A549 (cell line): ENCODE data around the gene CGRRF1. TPM values are rescaled to one million over a fixed set of nuclear protein-coding genes. Genes with fewer than 3 reads are reported as not detected.

ENCODE experiments used
- ATAC-seq, 2 experiments: fragments of 200-7000 bp in 1 of 2; fragments of >200 bp in 1 of 2; cut with Nextera tagmentation in 1 of 2; cut with Tn5 transposase in 1 of 2; 3 replicates each; pipeline versions ENCODE4 v1.8.0 to v1.9.1; 2018 to 2020; ENCODE audit warnings: mild to moderate bottlenecking in 1 of 2, moderate library complexity in 1 of 2
- CTCF ChIA-PET: fragments of 300-600 bp; sonication (Branson Sonifier 250); formaldehyde crosslinking; extraction: SDS; loops from one replicate; lab custom pipeline; 2021; ENCODE audit warnings: antibody characterized with exemption, inconsistent platforms; lab: Yijun Ruan, JAX
- POLR2A ChIA-PET: fragments of 350-600 bp; formaldehyde crosslinking; extraction: SDS; loops from one replicate; lab custom pipeline; 2021; ENCODE audit warnings: antibody characterized with exemption, inconsistent platforms; lab: Yijun Ruan, JAX
- DNase-seq, 2 experiments: peaks; one replicate each; pipeline versions ENCODE4 v3.0.0 to v3.0.0-alpha.2; 2011 to 2016; ENCODE audit warnings: low read depth in 1 of 2, low spot score in 1 of 2
- FAIRE-seq: peaks from 2 replicates; lab custom pipeline; 2011; peaks lifted over from hg19 to GRCh38; lab: Jason Lieb, UNC
- H3K27ac ChIP-seq, 2 experiments: fragments of >200 bp; sonication (Bioruptor Twin); formaldehyde crosslinking; 3 replicates each; pipeline ENCODE4 v1.5.1; 2016 to 2017
- H3K4me1 ChIP-seq: fragments of >200 bp; sonication (Bioruptor Twin); formaldehyde crosslinking; 3 replicates; pipeline ENCODE4 v1.6.1; 2016
- H3K4me2 ChIP-seq: fragments of >200 bp; sonication (Bioruptor Twin); formaldehyde crosslinking; 3 replicates; pipeline ENCODE4 v1.6.1; 2016
- H3K4me3 ChIP-seq: fragments of >200 bp; sonication (Bioruptor Twin); formaldehyde crosslinking; 3 replicates; pipeline ENCODE4 v1.5.1; 2016
- H3K9me3 ChIP-seq: fragments of >200 bp; sonication (Bioruptor Twin); formaldehyde crosslinking; 3 replicates; pipeline ENCODE4 v1.6.1; 2016
- CBX8 ChIP-seq: fragments of 200-600 bp; sonication (generic); IDR thresholded peaks from 2 replicates; pipeline ENCODE4 v1.6.1; 2016
- CEBPB ChIP-seq, 2 experiments: fragments of >200 bp in 1 of 2; sonication (Bioruptor Twin) in 1 of 2; formaldehyde crosslinking in 1 of 2; IDR thresholded peaks; 2 replicates each; pipeline ENCODE4 v1.6.1; 2012 to 2016
- CHD2 ChIP-seq: fragments of 150-350 bp; IDR thresholded peaks from 2 replicates; pipeline ENCODE4 v1.6.1; 2014; ENCODE audit warnings: low read length; ENCODE audit not compliant: partially characterized antibody
- ESRRA ChIP-seq: fragments of 150-350 bp; IDR thresholded peaks from 2 replicates; pipeline ENCODE4 v1.6.1; 2014; ENCODE audit warnings: mild to moderate bottlenecking, low read length, borderline replicate concordance
- FOSB ChIP-seq: fragments of 250-450 bp; sonication (Bioruptor Pico); IDR thresholded peaks from 2 replicates; pipeline ENCODE4 v1.5.0; 2020; ENCODE audit warnings: mild to moderate bottlenecking, moderate library complexity
- HOXB13 ChIP-seq: fragments of 250-450 bp; sonication (Bioruptor Pico); IDR thresholded peaks from 2 replicates; pipeline ENCODE4 v1.5.0; 2020; ENCODE audit warnings: low read depth, mild to moderate bottlenecking, moderate library complexity
- JUN ChIP-seq, 2 experiments: fragments of >200 bp; sonication (Bioruptor Twin); formaldehyde crosslinking; IDR thresholded peaks; 2 replicates in 1 of 2; 3 replicates in 1 of 2; pipeline ENCODE4 v1.6.1; 2016 to 2017
- JUNB ChIP-seq: fragments of >200 bp; sonication (Bioruptor Twin); formaldehyde crosslinking; IDR thresholded peaks from 2 replicates; pipeline ENCODE4 v1.6.1; 2016
- KDM5A ChIP-seq: fragments of 200-600 bp; sonication (generic); IDR thresholded peaks from 2 replicates; pipeline ENCODE4 v1.6.1; 2016; ENCODE audit warnings: antibody characterized with exemption, mild to moderate bottlenecking
- MAFK ChIP-seq: fragments of 450-650 bp; IDR thresholded peaks from 2 replicates; pipeline ENCODE4 v1.6.1; 2014; ENCODE audit not compliant: partially characterized antibody
- MYC ChIP-seq: IDR thresholded peaks from 2 replicates; pipeline ENCODE4 v1.6.1; 2012; ENCODE audit warnings: mild to moderate bottlenecking, inconsistent platforms, low read length, improper control_type of control experiment, borderline replicate concordance
- RAD21 ChIP-seq, 2 experiments: fragments of >200 bp in 1 of 2; sonication (Bioruptor Twin) in 1 of 2; formaldehyde crosslinking in 1 of 2; IDR thresholded peaks in 1 of 2; conservative IDR thresholded peaks in 1 of 2; 2 replicates in 1 of 2; 3 replicates in 1 of 2; pipeline ENCODE4 v1.6.1; 2012 to 2018; ENCODE audit warnings: inconsistent platforms in 1 of 2
- SMC3 ChIP-seq: fragments of >200 bp; sonication (Bioruptor Twin); formaldehyde crosslinking; IDR thresholded peaks from 3 replicates; pipeline ENCODE4 v1.6.1; 2018; ENCODE audit warnings: inconsistent platforms
- TFCP2L1 ChIP-seq: fragments of 250-450 bp; sonication (Bioruptor Pico); IDR thresholded peaks from 2 replicates; pipeline ENCODE4 v1.5.0; 2021; ENCODE audit warnings: mild to moderate bottlenecking
- ZC3H11A ChIP-seq: fragments of 450-650 bp; IDR thresholded peaks from 2 replicates; pipeline ENCODE4 v1.6.1; 2014; ENCODE audit warnings: antibody characterized with exemption, mild to moderate bottlenecking
- ZFP36 ChIP-seq: fragments of 450-650 bp; IDR thresholded peaks from 2 replicates; pipeline ENCODE4 v1.6.1; 2014; ENCODE audit warnings: borderline replicate concordance; ENCODE audit not compliant: partially characterized antibody
- ZNF302 ChIP-seq: fragments of 250-450 bp; sonication (Bioruptor Pico); IDR thresholded peaks from 2 replicates; pipeline ENCODE4 v1.9.0; 2021; ENCODE audit warnings: inconsistent platforms, mild to moderate bottlenecking, moderate library complexity
- ZSCAN20 ChIP-seq: fragments of 250-450 bp; sonication (Bioruptor Pico); IDR thresholded peaks from 2 replicates; pipeline ENCODE4 v1.8.0; 2022; ENCODE audit warnings: mild to moderate bottlenecking, moderate library complexity
- WGBS: methylation state at CpG from one replicate; pipeline ENCODE4 v1.1.6; 2017; ENCODE audit errors: missing lambda C conversion rate; 5-methylcytosine and 5-hydroxymethylcytosine counted together
- polyA plus RNA-seq, 4 experiments: library from polyadenylated mRNA; depleted of rRNA in 3 of 4; stranded (reverse); fragments of >200 nt; fragmentation: RNase III in 1 of 4; extraction: RNeasy Plus Mini Kit Qiagen cat#74134 plus additional on column Dnase treatment in 1 of 4; gene quantifications; 2 replicates in 3 of 4; 3 replicates in 1 of 4; pipeline ENCODE4 v1.2.3, GENCODE V29; 2011 to 2017
- TF ChIP-seq, protein P1 (sequence below): IDR thresholded peaks from 2 replicates; pipeline ENCODE4 v1.6.1; 2012; ENCODE audit warnings: low read depth, borderline replicate concordance
- TF ChIP-seq, protein P2 (sequence below): IDR thresholded peaks from 2 replicates; pipeline ENCODE4 v1.6.1; 2012
- TF ChIP-seq, protein P3 (sequence below): fragments of 150-350 bp; IDR thresholded peaks from 2 replicates; pipeline ENCODE4 v1.6.1; 2014; ENCODE audit warnings: low read depth, mild to moderate bottlenecking, low read length
- TF ChIP-seq, protein P4 (sequence below): fragments of 450-650 bp; IDR thresholded peaks from 2 replicates; pipeline ENCODE4 v1.6.1; 2014; ENCODE audit warnings: antibody characterized with exemption

Gene CGRRF1
- polyA plus RNA-seq, 2 of the 4 experiments (the other 2 are of a cell fraction) = 15.8 to 35.4 TPM

DNA sequence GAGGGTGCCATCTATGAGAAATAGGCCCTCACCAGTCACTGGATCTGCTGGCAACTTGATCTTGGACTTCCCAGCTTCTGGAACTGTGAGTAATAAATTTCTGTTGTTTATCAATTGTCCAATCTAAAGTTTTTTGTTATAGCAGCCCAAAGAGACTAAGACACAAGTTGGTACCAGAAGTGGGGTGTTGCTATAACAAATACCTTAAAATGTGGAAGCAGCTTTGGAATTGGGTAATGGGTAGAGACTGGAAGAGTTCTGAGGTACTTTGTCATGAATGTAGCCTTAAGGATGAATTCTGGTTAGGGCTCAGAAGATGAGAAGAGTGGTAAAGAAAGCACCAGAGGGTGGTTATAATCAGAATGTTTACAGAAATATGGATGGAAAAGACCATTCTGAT, 42.4 kb upstream of the CGRRF1 start:
- Histone ChIP-seq H3K27ac (no peak overlapping the region), H3K4me1 (peaks cover 11% of the 10 kb centered on the region), H3K4me3 (no peak overlapping the region), H3K9me3 (peaks cover 17% of the 10 kb centered on the region), H3K4me2 (no peak overlapping the region)
- TF ChIP-seq ZC3H11A (no peak), TFCP2L1 (CRISPR knock-in tag) (no peak)
- TF ChIP-seq, protein P1, sequence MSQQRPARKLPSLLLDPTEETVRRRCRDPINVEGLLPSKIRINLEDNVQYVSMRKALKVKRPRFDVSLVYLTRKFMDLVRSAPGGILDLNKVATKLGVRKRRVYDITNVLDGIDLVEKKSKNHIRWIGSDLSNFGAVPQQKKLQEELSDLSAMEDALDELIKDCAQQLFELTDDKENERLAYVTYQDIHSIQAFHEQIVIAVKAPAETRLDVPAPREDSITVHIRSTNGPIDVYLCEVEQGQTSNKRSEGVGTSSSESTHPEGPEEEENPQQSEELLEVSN = no peak
- ChIA-PET CTCF (interaction anchor here (0.6 kb wide), 1 partner anchor 23 kb away, joined by 3 read pairs; no protein-coding TSS in a partner anchor), POLR2A (no interaction called here)
- ATAC-seq (no peak), DNase-seq (no peak), FAIRE-seq (no peak)

DNA sequence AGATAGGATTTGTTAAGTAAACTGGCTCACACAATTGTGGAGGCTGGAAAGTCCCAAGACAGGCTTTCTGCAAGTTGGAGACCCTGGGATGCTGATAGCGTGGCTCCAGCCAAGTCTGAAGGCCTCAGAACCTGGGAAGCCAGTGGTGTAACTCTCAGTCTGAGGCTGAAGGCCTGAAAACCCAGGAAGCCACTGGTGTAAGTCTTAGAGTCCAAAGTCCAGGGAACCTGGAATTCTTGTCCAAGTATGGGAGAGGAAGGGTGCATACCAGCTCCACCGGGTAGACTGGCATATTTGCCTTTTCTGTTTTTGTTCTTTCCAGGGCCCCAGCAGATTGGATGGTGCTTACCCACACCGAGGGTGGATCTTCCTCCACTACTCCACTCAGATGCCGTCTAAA, 39.0 kb upstream of the CGRRF1 start:
- FAIRE-seq = no peak
- TF ChIP-seq, protein P2, sequence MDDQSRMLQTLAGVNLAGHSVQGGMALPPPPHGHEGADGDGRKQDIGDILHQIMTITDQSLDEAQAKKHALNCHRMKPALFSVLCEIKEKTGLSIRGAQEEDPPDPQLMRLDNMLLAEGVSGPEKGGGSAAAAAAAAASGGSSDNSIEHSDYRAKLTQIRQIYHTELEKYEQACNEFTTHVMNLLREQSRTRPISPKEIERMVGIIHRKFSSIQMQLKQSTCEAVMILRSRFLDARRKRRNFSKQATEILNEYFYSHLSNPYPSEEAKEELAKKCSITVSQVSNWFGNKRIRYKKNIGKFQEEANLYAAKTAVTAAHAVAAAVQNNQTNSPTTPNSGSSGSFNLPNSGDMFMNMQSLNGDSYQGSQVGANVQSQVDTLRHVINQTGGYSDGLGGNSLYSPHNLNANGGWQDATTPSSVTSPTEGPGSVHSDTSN = no peak
- TF ChIP-seq, protein P3, sequence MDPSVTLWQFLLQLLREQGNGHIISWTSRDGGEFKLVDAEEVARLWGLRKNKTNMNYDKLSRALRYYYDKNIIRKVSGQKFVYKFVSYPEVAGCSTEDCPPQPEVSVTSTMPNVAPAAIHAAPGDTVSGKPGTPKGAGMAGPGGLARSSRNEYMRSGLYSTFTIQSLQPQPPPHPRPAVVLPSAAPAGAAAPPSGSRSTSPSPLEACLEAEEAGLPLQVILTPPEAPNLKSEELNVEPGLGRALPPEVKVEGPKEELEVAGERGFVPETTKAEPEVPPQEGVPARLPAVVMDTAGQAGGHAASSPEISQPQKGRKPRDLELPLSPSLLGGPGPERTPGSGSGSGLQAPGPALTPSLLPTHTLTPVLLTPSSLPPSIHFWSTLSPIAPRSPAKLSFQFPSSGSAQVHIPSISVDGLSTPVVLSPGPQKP = no peak
- TF ChIP-seq ZSCAN20 (CRISPR knock-in tag) (no peak), CHD2 (no peak), CEBPB (IDR thresholded peaks at IDR 0.05) (no peak), HOXB13 (CRISPR knock-in tag) (no peak), JUN (IDR thresholded peaks at IDR 0.05) (no peak), MAFK (no peak), MYC (no peak), CBX8 (no peak), ESRRA (no peak), ZFP36 (no peak), ZNF302 (no peak), RAD21 (conservative IDR thresholded peaks at IDR 0.05 in 1 of 2, IDR thresholded peaks at IDR 0.05 in 1 of 2) (no peak), KDM5A (no peak), SMC3 (no peak), JUNB (no peak), FOSB (CRISPR knock-in tag) (no peak)
- TF ChIP-seq, protein P4, sequence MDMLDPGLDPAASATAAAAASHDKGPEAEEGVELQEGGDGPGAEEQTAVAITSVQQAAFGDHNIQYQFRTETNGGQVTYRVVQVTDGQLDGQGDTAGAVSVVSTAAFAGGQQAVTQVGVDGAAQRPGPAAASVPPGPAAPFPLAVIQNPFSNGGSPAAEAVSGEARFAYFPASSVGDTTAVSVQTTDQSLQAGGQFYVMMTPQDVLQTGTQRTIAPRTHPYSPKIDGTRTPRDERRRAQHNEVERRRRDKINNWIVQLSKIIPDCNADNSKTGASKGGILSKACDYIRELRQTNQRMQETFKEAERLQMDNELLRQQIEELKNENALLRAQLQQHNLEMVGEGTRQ = no peak
- TF ChIP-seq, protein P1 = no peak
- DNase-seq = peak in 1 of 2 experiments; percentile 46
- CTCF ChIA-PET = no interaction called here
- ATAC-seq = peak; percentile 60 to 80; a peak in 5 of 6 replicates
- Histone ChIP-seq H3K4me3 (no peak overlapping the region), H3K9me3 (peaks cover 17% of the 10 kb centered on the region), H3K4me2 (peak overlapping the region; percentile 43), H3K27ac (0 out of 6 replicates have a peak overlapping the region, but pooled peaks of 1 of the 2 experiments have one; percentile 12), H3K4me1 (peaks cover 11% of the 10 kb centered on the region)
- POLR2A ChIA-PET = no interaction called here
- WGBS = 65% methylated on average over 4 of the region's 4 CpGs
